HG03064 (cell line): Measurements from ENCODE around the gene IFI16.

Experiments used
- ATAC-seq: cut with Tn5 transposase; IDR thresholded peaks from one replicate; pipeline ENCODE4 v1.9.1; 2021; ENCODE audit warnings: low read depth; ENCODE audit not compliant: unreplicated experiment

Gene IFI16

GRCh38 chr1:159009704-159010361 lies at the start of gene IFI16:
Gene IFI16, plus strand, starts transcription at chr1:159009907. Its CDS starts 4,774 bp downstream, at chr1:159014681.
- peak; percentile 59 for ATAC-seq

DNA sequence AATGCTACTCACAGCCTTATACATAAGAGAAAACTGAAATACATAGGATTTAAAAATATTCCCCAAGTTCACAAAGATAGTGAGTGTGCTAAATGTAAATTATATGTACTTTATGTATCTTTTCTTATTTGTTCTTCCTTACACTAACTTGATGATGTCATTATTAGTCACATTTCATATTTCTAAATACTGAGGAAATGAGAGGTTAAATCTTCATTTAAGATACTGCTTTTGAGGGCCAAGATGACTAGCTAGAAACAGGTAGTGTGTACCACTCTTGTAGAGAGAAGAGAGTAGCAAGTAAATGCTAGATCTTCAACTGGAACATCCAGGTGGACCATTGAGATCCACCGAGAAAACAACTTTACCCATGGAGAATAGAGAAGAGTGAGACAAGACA lies 48.5 kb upstream of the IFI16 start:
- ATAC-seq, result no peak

DNA sequence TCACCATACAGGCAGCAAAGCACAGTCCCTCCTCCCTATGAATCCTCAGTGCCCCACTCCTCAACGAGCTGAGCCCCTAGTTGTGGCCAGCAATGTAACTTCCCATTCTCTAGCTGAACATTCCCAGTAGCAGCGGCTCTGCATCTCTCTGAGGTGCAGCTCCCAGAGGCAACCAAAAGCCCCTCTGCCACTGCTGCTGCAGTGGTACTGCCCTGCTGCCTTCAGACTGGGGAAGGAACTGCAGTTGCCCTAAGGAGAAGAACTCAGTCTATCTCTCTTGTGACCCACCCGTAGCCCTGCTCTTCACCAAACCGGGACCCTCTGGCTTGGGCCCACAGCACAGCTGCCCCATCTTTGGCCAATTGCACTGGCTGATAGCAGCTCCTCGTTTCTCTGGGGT lies 46.7 kb upstream of the IFI16 start:
- no peak for ATAC-seq

DNA sequence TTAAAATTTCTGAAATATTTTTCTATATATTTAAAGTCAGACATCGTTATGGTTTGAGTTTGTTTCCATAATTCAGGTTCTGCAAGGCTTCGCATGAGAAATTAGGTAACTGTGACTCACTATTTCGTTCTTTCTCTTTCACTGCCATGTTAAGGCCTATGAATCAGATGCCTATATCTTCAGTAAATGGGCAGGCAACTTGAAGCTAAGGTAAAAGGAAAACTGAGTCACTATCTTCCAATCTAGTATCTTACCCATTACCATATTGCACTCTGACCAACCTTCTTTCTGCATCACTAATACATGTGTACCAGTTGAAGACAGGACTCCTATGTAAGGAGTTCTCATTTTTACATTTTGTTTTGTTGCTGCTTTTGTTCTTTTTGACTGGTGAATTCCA lies 40.5 kb upstream of the IFI16 start:
- ATAC-seq, result no peak

- ATAC-seq, result no peak
These were observed 39.9 kb upstream of the IFI16 start for GRCh38 chr1:158969855-158970254.

GRCh38 chr1:158972841-158973240 lies 36.9 kb upstream of the IFI16 start:
- no peak for ATAC-seq

- ATAC-seq, result no peak
These were observed 33.5 kb upstream of the IFI16 start for GRCh38 chr1:158976219-158976618.

DNA sequence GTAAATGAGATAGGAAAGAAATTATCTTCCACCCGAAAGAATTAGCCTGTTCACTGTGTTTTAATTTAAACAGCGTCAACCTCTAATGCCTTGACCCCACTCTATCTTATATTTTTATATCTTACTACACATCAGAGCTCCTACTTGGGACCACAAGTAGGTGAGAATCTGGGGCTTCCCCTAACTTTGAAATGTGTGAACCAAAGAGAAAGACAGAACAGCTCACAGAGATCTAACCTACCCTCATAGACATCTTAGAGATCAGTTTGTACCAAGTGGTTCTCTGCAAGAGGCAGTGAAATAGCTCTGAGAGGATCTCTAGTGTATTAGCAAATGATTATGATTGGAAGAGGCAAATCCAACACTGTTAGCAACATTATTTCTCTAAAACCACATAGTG lies 31.0 kb upstream of the IFI16 start:
- no peak for ATAC-seq

DNA sequence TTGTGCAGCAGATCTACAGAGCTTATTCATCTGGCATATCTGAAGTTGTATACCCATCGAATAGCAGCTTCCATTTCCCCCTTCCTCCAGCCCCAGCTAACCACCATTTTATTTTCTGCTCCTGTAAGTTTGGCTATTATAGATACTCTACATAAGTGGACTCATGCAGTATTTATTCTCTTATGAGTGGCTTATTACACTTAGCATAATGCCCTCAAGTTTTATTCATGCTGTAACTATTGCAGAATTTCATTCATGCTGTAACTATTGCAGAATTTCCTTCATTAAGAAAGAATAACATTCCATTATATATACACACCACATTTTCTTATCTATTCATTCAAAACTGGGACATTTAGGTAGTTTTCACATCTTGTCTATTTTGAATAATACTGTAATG lies 30.5 kb upstream of the IFI16 start:
- ATAC-seq, result no peak

DNA sequence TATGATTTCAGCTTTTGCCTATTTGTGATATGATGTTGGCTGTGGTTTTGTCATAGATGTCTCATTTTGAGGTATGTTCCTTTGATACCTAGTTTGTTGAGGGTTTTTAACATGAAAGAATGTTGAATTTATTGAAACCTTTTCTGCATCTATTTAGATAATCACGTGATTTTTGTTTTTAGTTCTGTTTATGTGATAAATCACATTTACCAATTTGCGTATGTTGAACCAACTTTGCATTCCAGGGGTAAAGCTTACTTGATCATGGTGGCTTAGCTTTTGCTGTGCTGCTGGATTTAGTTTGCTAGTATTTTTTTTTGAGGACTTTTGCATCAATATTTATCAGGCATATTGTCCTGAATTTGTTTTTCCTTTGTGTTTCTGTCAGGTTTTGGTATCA lies 26.5 kb upstream of the IFI16 start:
- no peak for ATAC-seq

GRCh38 chr1:158984386-158984785 lies 25.3 kb upstream of the IFI16 start:
- no peak for ATAC-seq

- ATAC-seq, result no peak
These were observed 20.3 kb upstream of the IFI16 start for GRCh38 chr1:158989424-158989823.

GRCh38 chr1:158992787-158993312 lies 16.9 kb upstream of the IFI16 start:
- ATAC-seq, result no peak

- no peak for ATAC-seq
These were observed 12.7 kb upstream of the IFI16 start for GRCh38 chr1:158996998-158997397.

- ATAC-seq, result no peak
These were observed 11.5 kb upstream of the IFI16 start for GRCh38 chr1:158998037-158998780.

GRCh38 chr1:158998781-158999161 lies 10.9 kb upstream of the IFI16 start:
- no peak for ATAC-seq

GRCh38 chr1:158999316-159000069 lies 10.2 kb upstream of the IFI16 start:
- no peak for ATAC-seq

DNA sequence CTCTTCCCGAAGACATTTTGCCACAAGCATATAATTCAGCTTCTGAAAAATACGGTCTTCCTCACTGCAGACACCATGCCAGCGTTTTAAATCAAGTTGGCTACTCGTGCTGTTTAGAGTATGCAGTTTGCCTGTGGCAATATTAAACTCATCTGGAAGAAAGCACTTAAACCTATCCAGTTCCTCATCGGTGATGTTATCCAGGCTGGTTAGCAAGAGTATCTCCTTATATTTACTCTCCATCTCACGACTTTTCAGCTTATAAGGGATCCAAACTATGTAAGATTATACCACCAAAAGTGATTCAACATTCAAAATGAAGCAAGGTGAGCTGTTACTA lies 9.7 kb upstream of the IFI16 start:
- no peak for ATAC-seq

GRCh38 chr1:159000625-159001024 lies 9.1 kb upstream of the IFI16 start:
- no peak for ATAC-seq

- no peak for ATAC-seq
These were observed 4.5 kb upstream of the IFI16 start for GRCh38 chr1:159005161-159005560.

DNA sequence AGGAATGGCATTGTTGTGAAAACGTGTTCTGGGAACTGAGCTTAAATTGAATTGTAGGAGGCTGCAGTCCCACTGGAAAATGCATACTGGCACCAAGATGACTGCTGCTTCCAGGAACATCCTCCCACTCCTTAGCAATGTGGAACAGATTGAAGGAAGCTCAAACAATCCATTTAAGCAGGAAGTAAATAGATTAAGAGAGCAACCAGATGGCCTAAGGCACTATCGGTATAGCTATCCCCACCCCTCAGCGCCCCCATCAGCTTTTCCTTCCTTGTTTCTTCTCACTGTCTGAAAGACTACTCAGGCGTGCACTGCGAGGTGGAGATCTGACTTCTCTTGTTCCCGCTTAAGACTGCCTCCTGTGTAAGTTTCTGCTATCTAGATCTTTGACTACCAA lies 4.0 kb upstream of the IFI16 start:
- ATAC-seq, result no peak
